HG02798 (cell line): ENCODE measurements around the gene MAN1A1.

Experiments used
- ATAC-seq: cut with Tn5 transposase; IDR thresholded peaks from one replicate; pipeline ENCODE4 v1.9.1; 2021; ENCODE audit warnings: mild to moderate bottlenecking; ENCODE audit not compliant: unreplicated experiment, poor library complexity

The MAN1A1 gene

GRCh38 chr6:119247504-119247903, 102.1 kb downstream of the MAN1A1 start:
- no peak for ATAC-seq

DNA sequence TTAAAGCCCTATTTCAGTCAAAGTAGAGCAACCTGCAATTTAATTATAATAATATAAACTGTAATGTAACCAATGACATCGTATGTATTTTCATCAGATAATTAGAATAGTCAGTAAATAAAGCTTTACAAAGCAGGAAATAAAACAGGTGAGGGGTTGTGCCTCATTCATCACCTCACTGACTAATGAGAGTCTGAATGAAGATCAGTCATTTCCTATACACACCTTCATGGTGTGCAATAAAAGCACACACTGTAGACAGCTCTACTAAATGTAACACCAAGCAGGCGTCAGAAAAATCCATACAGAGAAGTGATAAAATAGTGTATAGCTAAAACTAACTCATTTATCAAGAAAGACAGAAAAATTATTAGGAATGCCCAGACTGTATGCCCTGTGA, 105.9 kb downstream of the MAN1A1 start:
- no peak for ATAC-seq

GRCh38 chr6:119243037-119243436, 106.5 kb downstream of the MAN1A1 start:
- ATAC-seq: no peak

DNA sequence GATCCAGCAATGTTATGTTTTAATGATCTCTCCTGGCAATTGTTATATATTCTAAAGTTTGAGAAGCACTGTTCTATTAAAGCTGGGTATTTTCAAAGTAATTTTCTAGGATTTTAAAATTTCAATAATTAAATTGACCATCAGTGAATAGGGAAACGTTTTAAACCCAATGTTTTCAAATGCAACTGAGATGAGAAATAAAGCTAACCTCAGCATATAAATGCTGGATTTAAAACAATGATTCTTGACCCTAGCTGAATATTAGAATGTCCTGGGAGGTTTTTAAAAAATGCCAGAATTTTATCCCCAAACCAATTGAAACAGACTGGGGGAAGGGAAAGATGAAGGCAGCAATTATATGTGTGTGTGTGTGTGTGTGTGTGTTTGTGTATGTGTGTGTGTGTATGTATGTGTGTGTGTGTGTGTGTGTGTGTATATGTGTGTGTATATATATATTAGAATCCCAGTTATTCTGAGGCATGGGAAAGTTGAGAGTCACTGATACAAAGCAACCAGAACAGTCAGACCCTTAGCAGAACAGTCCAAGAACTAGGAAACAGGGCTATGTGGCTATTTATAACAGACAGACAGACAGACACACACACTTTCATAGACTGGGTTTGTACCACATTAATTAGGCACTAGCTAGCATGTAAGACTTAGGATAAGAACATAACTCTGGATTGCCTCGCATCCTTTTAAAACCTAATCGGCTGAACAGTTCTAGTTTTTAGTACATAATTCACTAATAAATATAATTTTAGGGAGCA, 107.8 kb downstream of the MAN1A1 start:
- ATAC-seq: no peak

GRCh38 chr6:119241111-119241465, 108.5 kb downstream of the MAN1A1 start:
- peak; percentile 70 for ATAC-seq

GRCh38 chr6:119240257-119241110, 109.1 kb downstream of the MAN1A1 start:
- peak; percentile 48 for ATAC-seq

DNA sequence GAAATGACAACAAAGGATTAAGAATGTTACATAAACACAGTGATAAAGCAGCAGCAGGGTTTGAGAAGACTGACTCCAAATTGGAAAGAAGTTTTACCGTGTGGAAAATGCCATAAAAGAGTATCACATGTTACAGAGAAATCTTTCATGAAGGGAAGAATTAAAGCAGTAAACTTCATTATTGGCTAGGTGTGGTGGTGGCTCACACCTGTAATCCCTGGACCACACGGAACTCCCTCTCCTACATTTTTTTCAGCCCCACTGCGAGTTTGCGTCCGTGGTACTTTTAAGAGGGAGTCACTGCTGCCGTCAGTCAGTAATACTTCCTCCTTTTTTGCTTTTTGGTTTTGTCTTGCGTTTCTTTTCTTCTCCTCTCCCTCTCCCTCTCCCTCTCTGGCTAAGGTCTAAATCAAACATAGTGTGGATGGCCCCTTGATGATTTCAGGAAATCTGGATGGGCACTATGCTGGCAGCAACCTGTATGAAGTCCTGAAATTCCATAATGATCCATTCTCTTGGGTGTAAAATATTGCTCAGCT, 112.3 kb downstream of the MAN1A1 start:
- ATAC-seq: no peak

DNA sequence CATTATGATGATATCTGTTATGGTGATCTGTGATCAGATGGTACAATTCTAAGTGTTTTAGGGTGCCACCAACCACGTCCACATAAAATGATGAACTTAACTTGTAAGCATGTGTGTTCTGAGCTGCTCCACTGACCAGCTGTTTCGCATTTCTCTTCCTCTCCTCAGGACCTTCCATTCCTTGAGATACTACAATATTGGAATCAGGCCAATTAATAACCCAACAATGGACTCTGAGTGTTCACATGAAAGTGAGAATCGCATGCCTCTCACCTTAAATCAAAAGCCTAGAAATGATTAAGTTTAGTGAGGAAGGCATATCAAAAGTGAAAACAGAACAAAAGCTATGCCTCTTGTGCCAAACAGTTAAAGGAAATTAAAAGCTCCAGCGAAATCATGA, 114.6 kb downstream of the MAN1A1 start:
- no peak for ATAC-seq

DNA sequence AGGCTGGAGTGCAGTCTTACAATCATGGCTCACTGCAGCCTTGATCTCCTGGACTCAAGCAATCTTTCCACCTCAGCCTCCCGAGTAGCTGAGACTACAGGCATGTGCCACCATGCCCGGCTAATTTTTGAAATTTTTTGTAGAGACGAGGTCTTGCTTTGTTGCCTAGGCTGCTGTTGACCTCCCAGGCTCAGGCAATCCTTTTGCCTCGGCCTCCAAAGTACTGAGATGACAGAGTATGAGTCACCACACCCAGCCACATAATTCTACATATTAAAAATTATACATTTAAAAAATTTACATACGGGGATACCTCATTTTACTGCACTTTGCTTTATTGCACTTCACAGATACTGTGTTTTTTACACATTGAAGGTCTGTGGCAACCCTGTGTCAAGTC, 115.1 kb downstream of the MAN1A1 start:
- ATAC-seq: no peak

GRCh38 chr6:119233312-119233984, 116.1 kb downstream of the MAN1A1 start:
- no peak for ATAC-seq

GRCh38 chr6:119231394-119231793, 118.2 kb downstream of the MAN1A1 start:
- ATAC-seq: no peak

- ATAC-seq: no peak
Measured at GRCh38 chr6:119230160-119230559, 119.4 kb downstream of the MAN1A1 start.

DNA sequence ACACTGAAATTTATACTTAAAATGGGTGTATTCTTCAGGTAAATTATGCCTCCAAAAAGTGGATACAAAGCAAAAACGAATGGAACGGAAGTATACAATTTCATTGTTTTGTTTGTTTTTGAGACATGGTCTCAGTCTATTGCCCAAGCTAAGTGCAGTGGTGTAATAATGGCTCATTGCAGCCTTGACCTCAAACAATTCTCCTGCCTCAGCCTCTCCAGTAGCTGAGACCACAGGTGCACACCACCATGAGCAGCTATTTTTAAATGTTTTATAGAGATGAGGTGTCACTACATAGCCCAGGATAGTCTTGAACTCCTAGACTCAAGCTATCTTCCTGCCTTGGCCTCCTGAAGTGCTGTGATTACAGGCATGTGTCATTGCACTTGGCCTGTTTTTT, 122.2 kb downstream of the MAN1A1 start:
- ATAC-seq: no peak

- no peak for ATAC-seq
Measured at GRCh38 chr6:119226089-119226488, 123.5 kb downstream of the MAN1A1 start.

- ATAC-seq: no peak
Measured at GRCh38 chr6:119224095-119224701, 125.4 kb downstream of the MAN1A1 start.

- no peak for ATAC-seq
Measured at GRCh38 chr6:119220452-119220851, 129.1 kb downstream of the MAN1A1 start.

GRCh38 chr6:119218548-119218947, 131.0 kb downstream of the MAN1A1 start:
- no peak for ATAC-seq

DNA sequence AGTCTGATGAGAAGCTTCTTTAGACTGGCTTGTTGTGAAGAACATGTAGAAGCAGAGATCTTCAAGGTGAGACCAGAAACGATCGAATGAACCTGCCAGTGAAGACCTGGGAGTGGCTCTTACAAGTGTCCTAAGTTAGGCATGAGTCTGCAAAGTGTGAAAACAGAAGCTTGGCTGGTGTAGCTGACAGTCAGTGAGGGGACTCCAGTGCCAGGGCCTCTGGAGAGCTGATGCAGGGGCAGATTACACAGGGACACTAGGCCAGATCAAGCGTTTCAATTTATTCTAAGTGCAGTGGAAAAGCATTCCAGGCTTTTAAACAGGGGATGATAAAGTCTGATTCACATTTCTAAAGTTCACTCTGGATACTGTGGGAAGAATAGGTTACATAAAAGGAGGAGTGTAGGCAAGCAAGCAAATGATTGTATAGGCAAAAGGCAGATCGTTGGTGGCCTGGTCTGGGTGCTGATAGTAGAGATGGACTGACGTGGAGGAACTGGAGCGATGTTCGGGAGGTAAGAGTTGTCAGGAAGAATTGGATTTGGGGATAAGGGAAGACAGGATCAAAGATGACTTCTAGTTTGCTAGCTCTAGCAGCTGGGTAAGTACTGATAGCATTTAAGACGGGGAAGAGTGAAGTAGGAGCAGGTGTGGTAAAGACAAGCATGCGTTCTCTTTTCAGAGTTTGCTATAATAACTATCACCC, 133.5 kb downstream of the MAN1A1 start:
- no peak for ATAC-seq

- ATAC-seq: no peak
Measured at GRCh38 chr6:119215309-119215708, 134.3 kb downstream of the MAN1A1 start.

DNA sequence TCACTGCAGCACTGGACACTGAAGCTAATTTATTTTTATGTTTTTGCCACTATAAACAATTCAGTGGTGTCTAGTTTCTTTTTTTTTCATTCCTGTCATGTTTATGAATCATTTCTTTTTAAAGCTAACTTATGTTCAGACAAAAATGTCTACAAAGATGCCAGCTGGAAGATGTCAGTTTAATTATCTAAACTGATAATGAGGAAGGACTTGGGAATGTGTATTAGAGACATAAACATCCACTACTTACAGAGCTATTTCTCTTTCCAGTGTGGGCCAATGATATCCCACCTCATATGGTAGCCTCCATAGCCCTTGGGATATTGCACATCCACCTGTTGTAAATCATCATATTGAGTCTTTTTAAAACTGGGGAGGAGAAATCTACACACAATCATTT, 139.0 kb downstream of the MAN1A1 start:
- no peak for ATAC-seq
